K562 (cell line): ENCODE results near the gene GPR4. TPM values are rescaled to one million over a fixed set of nuclear protein-coding genes. Genes with fewer than 3 reads are reported as not detected.

ENCODE experiments used
- ATF7 ChIP-seq: fragments of 450-650 bp; IDR thresholded peaks from 2 replicates; pipeline ENCODE4 v1.7.1; 2014; ENCODE audit warnings: mild to moderate bottlenecking, moderate library complexity
- BRD4 ChIP-seq: fragments of 200-600 bp; sonication (generic); IDR thresholded peaks from 2 replicates; pipeline ENCODE4 v1.6.1; 2017; ENCODE audit warnings: inconsistent platforms
- CC2D1A ChIP-seq: fragments of 450-650 bp; IDR thresholded peaks from 2 replicates; pipeline ENCODE4 v1.6.1; 2017; ENCODE audit warnings: mild to moderate bottlenecking
- CEBPG ChIP-seq, 3 experiments: fragments of 200-800 bp in 1 of 3; sonication (Bioruptor generic) in 1 of 3; sonication (generic) in 1 of 3; formaldehyde crosslinking in 1 of 3; IDR thresholded peaks in 2 of 3; conservative IDR thresholded peaks in 1 of 3; 2 replicates each; pipeline versions ENCODE4 v1.6.1 to v1.8.0; 2016 to 2022; ENCODE audit warnings: missing compliant biosample characterization in 2 of 3, missing genetic modification characterization in 2 of 3, mild to moderate bottlenecking in 1 of 3, missing genetic modification reagents in 1 of 3
- CHD4 ChIP-seq: fragments of 200-600 bp; sonication (generic); IDR thresholded peaks from 3 replicates; pipeline ENCODE4 v1.6.1; 2012; ENCODE audit warnings: low read depth, mild to moderate bottlenecking, mixed read lengths, low read length, inconsistent platforms; ENCODE audit not compliant: insufficient read depth, insufficient replicate concordance, poor library complexity, severe bottlenecking
- CREBBP ChIP-seq: IDR thresholded peaks from one replicate; pipeline ENCODE4 v1.6.1; 2012; ENCODE audit warnings: low read depth, mild to moderate bottlenecking, control low read depth, inconsistent platforms, low read length
- EGR1 ChIP-seq: fragments of 450-650 bp; conservative IDR thresholded peaks from 2 replicates; pipeline ENCODE4 v1.6.1; 2017; ENCODE audit warnings: mild to moderate bottlenecking
- EWSR1 ChIP-seq: fragments of 450-650 bp; IDR thresholded peaks from 2 replicates; pipeline ENCODE4 v1.6.1; 2018; ENCODE audit warnings: borderline replicate concordance, mild to moderate bottlenecking, low read depth, moderate library complexity; ENCODE audit not compliant: partially characterized antibody
- FOXK1 ChIP-seq: sonication (generic); formaldehyde crosslinking; IDR thresholded peaks from 2 replicates; pipeline ENCODE4 v1.8.0; 2022; ENCODE audit warnings: missing genetic modification reagents, mild to moderate bottlenecking, borderline replicate concordance
- HEY1 ChIP-seq: fragments of 250-450 bp; sonication (Bioruptor Pico); IDR thresholded peaks from 2 replicates; pipeline ENCODE4 v1.5.0; 2020; ENCODE audit warnings: mild to moderate bottlenecking, moderate library complexity, borderline replicate concordance
- KLF6 ChIP-seq: fragments of 250-450 bp; sonication (Bioruptor Pico); IDR thresholded peaks from 2 replicates; pipeline ENCODE4 v1.4.0; 2020; ENCODE audit warnings: mild to moderate bottlenecking, moderate library complexity, borderline replicate concordance
- MAFK ChIP-seq: IDR thresholded peaks from 2 replicates; pipeline ENCODE4 v1.6.1; 2011; ENCODE audit warnings: low read length, improper control_type of control experiment
- MXI1 ChIP-seq: IDR thresholded peaks from 2 replicates; pipeline ENCODE4 v1.6.1; 2011; ENCODE audit warnings: low read depth, mild to moderate bottlenecking, improper control_type of control experiment, low read length
- NBN ChIP-seq: fragments of 450-650 bp; IDR thresholded peaks from 2 replicates; pipeline ENCODE4 v1.6.1; 2016; ENCODE audit warnings: low read depth, mild to moderate bottlenecking
- NFE2 ChIP-seq: IDR thresholded peaks from 2 replicates; pipeline ENCODE4 v1.6.1; 2014; ENCODE audit warnings: antibody characterized with exemption, low read depth
- NRF1 ChIP-seq, 2 experiments: fragments of 450-650 bp; IDR thresholded peaks in 1 of 2; conservative IDR thresholded peaks in 1 of 2; 2 replicates each; pipeline ENCODE4 v1.6.1; 2014; ENCODE audit warnings: mild to moderate bottlenecking in 2 of 2
- PRPF4 ChIP-seq: fragments of 200-400 bp; formaldehyde crosslinking; IDR thresholded peaks from one replicate; pipeline ENCODE4 v1.6.1; 2017; ENCODE audit warnings: low read length, low read depth, mild to moderate bottlenecking; ENCODE audit not compliant: insufficient read depth, poor library complexity, severe bottlenecking
- PTTG1 ChIP-seq: fragments of 450-650 bp; IDR thresholded peaks from 2 replicates; pipeline ENCODE4 v1.6.1; 2016; ENCODE audit warnings: low read depth, mild to moderate bottlenecking, missing genetic modification characterization, missing compliant biosample characterization
- RCOR1 ChIP-seq, 2 experiments: IDR thresholded peaks; 2 replicates each; pipeline ENCODE4 v1.6.1; 2012; ENCODE audit warnings: low read depth in 2 of 2, low read length in 2 of 2, borderline replicate concordance in 1 of 2, improper control_type of control experiment in 1 of 2
- RFX5 ChIP-seq: IDR thresholded peaks from 2 replicates; pipeline ENCODE4 v1.6.1; 2011; ENCODE audit warnings: low read depth, mild to moderate bottlenecking, improper control_type of control experiment, low read length
- SIN3A ChIP-seq, 2 experiments: fragments of 150-350 bp in 1 of 2; IDR thresholded peaks; 2 replicates each; pipeline ENCODE4 v1.6.1; 2011 to 2016; ENCODE audit warnings: borderline replicate concordance in 2 of 2, low read depth in 2 of 2, low read length in 2 of 2, mild to moderate bottlenecking in 2 of 2, moderate library complexity in 2 of 2; ENCODE audit not compliant: control insufficient read depth in 1 of 2
- SMARCC2 ChIP-seq: fragments of 450-650 bp; IDR thresholded peaks from 2 replicates; pipeline ENCODE4 v1.6.1; 2017; ENCODE audit warnings: antibody characterized with exemption, moderate library complexity, mild to moderate bottlenecking, low read depth
- ZBTB8A ChIP-seq: fragments of 450-650 bp; IDR thresholded peaks from 2 replicates; pipeline ENCODE4 v1.6.1; 2018; ENCODE audit warnings: mild to moderate bottlenecking, moderate library complexity; ENCODE audit not compliant: partially characterized antibody
- ZNF121 ChIP-seq: sonication (generic); formaldehyde crosslinking; conservative IDR thresholded peaks from 2 replicates; pipeline ENCODE4 v1.8.0; 2022; ENCODE audit warnings: missing genetic modification reagents
- ZNF444 ChIP-seq: fragments of 250-450 bp; sonication (Bioruptor Pico); IDR thresholded peaks from 2 replicates; pipeline ENCODE4 v1.4.0; 2020; ENCODE audit warnings: mild to moderate bottlenecking, moderate library complexity
- polyA plus RNA-seq, 8 experiments: library from polyadenylated mRNA; depleted of rRNA in 4 of 8; stranded (reverse) in 5 of 8; unstranded in 3 of 8; fragments of >200 nt; fragmentation: Nextera tagmentation in 2 of 8; fragmentation: Illumina TruSeq in 1 of 8; extraction: Ambion mirVana in 2 of 8; extraction: Trizol in 1 of 8; gene quantifications; 2 replicates each; pipeline versions ENCODE4 v1.2.1 to v1.2.3, GENCODE V29; 2011 to 2014; ENCODE audit warnings: inconsistent platforms in 1 of 8, missing spikeins in 1 of 8
- total RNA-seq, 7 experiments: library from RNA; depleted of rRNA in 6 of 7; stranded (reverse); fragments of >200 nt in 6 of 7; fragmentation: Illumina TruSeq in 2 of 7; extraction: Trizol in 2 of 7; gene quantifications; 2 replicates each; pipeline versions ENCODE4 v1.2.1 to v1.2.3, GENCODE V29; 2011 to 2021; ENCODE audit warnings: low replicate concordance in 1 of 7
- TF ChIP-seq, protein P1 (sequence below): fragments of 450-650 bp; IDR thresholded peaks from 2 replicates; pipeline ENCODE4 v1.6.1; 2014; ENCODE audit warnings: low read depth, mild to moderate bottlenecking, moderate library complexity, borderline replicate concordance

GPR4 gene
- total and polyA plus RNA-seq, 9 of the 15 experiments (the other 6 are each of a cell fraction or from before 2014, with no cell fraction given): 0.03 to 0.09 (median 0.04) TPM; not detected in 5

DNA sequence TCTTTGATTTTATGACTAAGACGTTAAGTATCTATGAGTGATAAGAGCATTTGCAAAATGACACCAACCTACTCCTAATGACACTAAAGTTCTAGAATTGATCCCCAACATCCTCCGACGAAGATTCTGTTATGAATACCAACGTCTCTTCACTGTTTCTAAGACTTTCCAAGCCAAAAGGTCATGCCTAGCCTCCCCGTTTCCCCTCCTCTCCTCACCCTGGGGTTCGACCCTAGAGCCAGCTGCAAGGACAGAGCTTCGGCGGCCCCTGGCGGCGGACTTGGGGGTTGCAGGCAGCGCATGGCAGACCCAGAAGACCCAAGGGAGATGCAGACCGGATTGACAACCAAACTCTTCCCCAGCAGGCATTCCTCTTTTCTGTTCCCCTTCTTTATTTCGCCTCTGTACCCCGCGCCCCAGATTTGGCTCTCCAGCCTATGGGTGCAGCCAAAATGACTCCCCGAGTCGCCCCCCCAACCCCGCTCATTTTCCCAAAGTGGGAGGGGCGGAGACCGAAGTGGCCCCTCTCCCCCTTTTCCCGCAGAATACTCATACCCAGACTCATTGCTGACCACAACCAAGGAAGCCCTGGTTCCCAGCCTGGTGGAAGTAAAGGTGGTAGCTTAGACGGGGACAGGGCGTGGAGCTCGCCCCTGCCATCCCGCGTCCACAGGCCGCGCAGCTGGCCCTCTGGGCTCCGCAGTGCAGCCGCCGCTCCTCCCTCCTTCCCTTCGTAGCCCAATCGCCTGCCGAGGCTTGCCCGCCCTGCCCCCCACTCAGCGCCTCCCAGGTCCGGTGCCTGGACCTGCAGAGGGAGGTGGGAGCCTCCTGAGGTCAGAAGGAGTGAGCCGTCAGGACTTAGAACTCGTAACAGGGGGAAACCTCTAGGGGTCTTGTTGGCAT lies 41.3 kb upstream of the GPR4 start (continued):
- TF ChIP-seq PTTG1: no peak
- no peak; the same call in 1 of the 2 replicates for TF ChIP-seq ATF7
- TF ChIP-seq ZNF444: no peak
- no peak for TF ChIP-seq NFE2
- no peak for TF ChIP-seq CEBPG (CRISPR knock-in tag; IDR thresholded peaks at IDR 0.05)
- TF ChIP-seq CEBPG (tag; conservative IDR thresholded peaks at IDR 0.05 in 1 of 2, IDR thresholded peaks at IDR 0.05 in 1 of 2): no peak
- TF ChIP-seq MXI1: no peak
- no peak for TF ChIP-seq RFX5
- TF ChIP-seq SIN3A (IDR thresholded peaks at IDR 0.05; ENCODE audit: borderline replicate concordance in 2 of 2, control insufficient read depth in 1 of 2, low read depth in 2 of 2, low read length in 2 of 2): no peak
- no peak for TF ChIP-seq ZNF121 (CRISPR knock-in tag)
- no peak for TF ChIP-seq CHD4
- no peak for TF ChIP-seq EGR1
- no peak for TF ChIP-seq ZBTB8A
- peak; percentile 33 to 63; a peak in 3 of 4 replicates for TF ChIP-seq NRF1 (conservative IDR thresholded peaks at IDR 0.05 in 1 of 2, IDR thresholded peaks at IDR 0.05 in 1 of 2)
- TF ChIP-seq KLF6 (CRISPR knock-in tag): no peak
- TF ChIP-seq HEY1 (CRISPR knock-in tag): no peak
- TF ChIP-seq EWSR1: no peak
- TF ChIP-seq, protein P1, sequence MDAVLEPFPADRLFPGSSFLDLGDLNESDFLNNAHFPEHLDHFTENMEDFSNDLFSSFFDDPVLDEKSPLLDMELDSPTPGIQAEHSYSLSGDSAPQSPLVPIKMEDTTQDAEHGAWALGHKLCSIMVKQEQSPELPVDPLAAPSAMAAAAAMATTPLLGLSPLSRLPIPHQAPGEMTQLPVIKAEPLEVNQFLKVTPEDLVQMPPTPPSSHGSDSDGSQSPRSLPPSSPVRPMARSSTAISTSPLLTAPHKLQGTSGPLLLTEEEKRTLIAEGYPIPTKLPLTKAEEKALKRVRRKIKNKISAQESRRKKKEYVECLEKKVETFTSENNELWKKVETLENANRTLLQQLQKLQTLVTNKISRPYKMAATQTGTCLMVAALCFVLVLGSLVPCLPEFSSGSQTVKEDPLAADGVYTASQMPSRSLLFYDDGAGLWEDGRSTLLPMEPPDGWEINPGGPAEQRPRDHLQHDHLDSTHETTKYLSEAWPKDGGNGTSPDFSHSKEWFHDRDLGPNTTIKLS: no peak
- 0 out of 2 replicates have a peak, but pooled peaks have one; percentile 41 for TF ChIP-seq NBN
- no peak for TF ChIP-seq BRD4
- TF ChIP-seq FOXK1 (CRISPR knock-in tag): no peak
- no peak for TF ChIP-seq PRPF4
- TF ChIP-seq MAFK: no peak
- no peak for TF ChIP-seq CREBBP
- TF ChIP-seq CC2D1A: 0 out of 2 replicates have a peak, but pooled peaks have one; percentile 73
- TF ChIP-seq SMARCC2: no peak
- peak in 1 of 2 experiments; percentile 78; a peak in 3 of 4 replicates for TF ChIP-seq RCOR1 (IDR thresholded peaks at IDR 0.05; ENCODE audit: borderline replicate concordance in 1 of 2, low read depth in 2 of 2, low read length in 2 of 2)
